Epidermal melanocyte (primary cell): Measurements from ENCODE around the gene NDUFB6.
A peak's percentile ranks its signal among the peaks of the same experiment; 100 is the strongest.
"Not testable (repeated sequence)": the region's sequence is repeated elsewhere in the genome, so short reads cannot be mapped to it uniquely, and the experiment has no call there.

ENCODE experiments used
- DNase-seq: peaks from one replicate; pipeline ENCODE4 v3.0.0; 2011; ENCODE audit warnings: low spot score; ENCODE audit not compliant: insufficient read length

The NDUFB6 gene

GRCh38 chr9:32572900-32573523, at the start of gene NDUFB6:
TSS of gene NDUFB6 (minus strand) at chr9:32573159. CDS start at chr9:32573060, 99 bp downstream.
- peak; percentile 91 for DNase-seq

DNA sequence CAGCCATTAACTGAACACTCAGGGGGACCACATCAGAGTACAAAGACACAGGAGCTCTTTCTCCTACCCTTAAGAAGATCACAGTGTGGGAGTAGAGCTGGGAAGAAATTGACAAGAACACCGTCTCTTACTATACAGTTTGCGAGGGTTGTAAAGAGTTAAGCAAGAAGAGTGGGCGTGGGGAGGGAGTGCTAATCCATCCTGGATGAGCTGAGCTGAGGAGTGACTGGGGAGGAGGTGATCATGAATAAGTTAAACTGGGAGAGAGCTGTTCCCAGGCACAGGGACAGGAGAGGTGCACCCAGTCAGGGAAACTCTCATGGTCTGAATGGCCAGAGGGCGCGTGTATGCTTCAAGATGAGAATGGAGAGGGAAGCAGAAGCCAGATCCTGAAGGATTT, 45.3 kb upstream of the NDUFB6 start:
- no peak for DNase-seq

DNA sequence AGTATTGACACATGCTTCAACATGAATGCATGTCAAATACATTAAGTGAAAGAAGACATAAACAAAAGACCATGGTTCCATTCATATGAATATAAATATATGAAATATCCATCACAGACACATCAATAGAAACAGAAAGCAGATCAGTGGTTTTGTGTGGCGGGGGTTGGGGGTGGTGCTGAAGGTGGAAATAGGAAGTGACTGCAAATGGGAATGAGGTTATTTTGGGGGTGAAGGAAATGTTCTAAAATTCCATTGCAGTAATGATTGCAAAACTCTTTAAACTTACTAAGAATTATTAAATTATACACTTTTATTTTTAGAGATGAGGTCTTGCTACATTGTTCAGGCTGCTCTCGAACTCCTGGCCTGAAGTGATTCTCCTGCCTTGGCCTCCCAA, 33.9 kb upstream of the NDUFB6 start:
- DNase-seq, result no peak

- DNase-seq, result no peak
These were observed 31.2 kb upstream of the NDUFB6 start for GRCh38 chr9:32603914-32604852.

DNA sequence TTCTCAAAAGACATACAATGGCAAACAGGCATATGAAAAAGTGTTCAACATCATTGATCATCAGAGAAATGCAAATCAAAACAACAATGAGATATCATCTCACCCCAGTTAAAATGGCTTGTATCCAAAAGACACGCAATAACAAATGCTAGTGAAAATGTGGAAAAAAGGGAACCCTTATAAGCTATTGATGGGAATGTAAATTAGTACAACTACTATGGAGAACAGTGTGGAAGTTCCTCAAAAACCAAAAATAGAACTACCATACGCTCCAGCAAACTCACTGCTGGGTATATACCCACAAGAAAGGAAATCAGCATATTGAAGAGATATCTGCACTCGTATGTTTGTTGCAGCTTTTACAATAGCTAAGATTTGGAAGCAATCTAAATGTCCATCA, 26.1 kb upstream of the NDUFB6 start:
- not testable (repeated sequence) for DNase-seq

DNA sequence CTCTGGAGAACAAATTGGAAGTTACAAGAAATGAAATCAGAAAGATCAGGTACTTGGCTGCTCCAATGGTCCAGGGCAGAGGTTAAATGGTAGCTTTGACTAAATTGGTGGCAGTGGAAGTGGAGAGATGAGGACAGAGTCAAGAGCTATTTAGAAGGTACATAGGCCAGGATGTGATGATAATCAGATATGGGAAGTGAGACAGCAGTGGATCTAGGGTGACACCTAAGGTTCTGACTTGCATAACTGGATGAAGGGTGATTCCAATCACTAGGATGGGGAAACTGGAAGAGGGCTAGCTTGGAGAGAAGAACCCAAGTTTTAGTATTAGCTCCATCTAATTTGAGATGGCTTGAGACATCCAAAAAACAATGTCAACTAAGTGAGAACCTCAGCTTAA, 24.0 kb upstream of the NDUFB6 start:
- DNase-seq, result no peak

- DNase-seq, result no peak
These were observed 23.3 kb upstream of the NDUFB6 start for GRCh38 chr9:32596096-32596865.

GRCh38 chr9:32590898-32591297, 17.9 kb upstream of the NDUFB6 start:
- no peak for DNase-seq

- no peak for DNase-seq
These were observed 17.5 kb upstream of the NDUFB6 start for GRCh38 chr9:32590476-32590875.

GRCh38 chr9:32589083-32589723, 16.2 kb upstream of the NDUFB6 start:
- DNase-seq, result peak; percentile 78

DNA sequence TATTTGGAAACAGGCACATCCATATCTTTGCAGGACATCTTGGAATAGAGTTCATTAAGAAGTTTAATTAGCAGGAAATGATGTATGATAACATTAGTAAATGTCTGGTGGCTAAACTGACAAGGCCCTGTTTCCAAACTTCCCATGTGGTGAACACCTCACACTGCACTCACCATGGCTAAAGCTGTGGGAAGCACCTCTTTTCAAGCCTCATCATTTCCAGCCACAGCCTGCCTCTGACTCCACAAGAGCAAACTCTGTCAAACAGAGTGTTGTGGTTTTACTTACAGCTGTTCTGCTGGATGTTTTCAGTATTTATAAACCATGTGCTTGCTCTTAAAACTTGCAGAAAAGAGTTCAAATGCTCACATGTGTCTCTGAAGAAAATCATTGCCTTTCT, 14.9 kb upstream of the NDUFB6 start:
- DNase-seq, result no peak

DNA sequence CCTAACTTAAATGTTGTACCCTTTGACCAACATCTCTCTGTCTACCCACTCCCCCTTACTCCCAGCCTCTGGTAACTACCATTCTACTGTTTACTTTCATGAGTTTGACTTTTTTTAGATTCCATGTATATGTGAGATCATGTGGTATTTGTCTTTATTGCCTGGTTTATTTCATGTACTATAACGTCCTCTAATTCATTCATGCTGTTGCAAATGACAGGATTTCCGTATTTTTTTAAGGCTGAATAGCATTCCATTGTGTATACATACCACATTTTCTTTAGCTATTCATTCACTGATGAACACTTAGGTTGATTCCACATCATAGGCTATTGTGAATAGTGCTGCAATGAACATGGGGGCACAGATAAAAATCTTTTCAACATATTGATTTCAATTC, 11.8 kb upstream of the NDUFB6 start:
- no peak for DNase-seq

DNA sequence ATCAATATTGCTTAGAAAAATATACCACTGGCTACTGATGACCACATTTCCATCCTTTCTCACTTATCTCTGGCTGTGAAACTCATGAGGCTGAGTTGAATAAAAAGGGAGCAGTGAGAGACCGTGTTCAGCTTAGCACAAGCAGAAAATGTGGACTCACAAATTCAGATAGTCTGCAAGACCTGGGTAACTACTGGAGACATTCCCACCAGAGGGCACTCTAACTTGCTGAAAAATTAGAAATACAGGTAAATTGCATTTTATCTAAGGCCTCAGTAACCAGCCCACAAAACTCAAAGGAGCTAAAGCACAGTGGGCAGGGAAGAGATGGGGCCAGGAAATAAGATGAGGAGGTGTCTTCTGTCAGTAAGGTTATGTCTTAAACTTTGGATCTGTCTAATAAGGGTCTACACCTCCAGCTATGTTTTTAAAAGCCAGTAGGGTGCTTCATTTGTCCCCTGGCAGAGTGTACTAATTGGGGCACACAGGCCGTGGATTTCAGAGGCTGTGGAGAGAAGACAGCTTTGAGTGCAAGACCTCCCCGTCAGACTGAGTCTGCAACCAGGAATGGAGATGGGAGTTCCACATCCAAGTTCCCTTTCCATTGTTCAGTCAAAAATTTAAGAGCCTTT, 8.7 kb upstream of the NDUFB6 start:
- no peak for DNase-seq

- DNase-seq, result no peak
These were observed 7.8 kb upstream of the NDUFB6 start for GRCh38 chr9:32580631-32581300.

GRCh38 chr9:32579706-32580331, 6.9 kb upstream of the NDUFB6 start:
- no peak for DNase-seq

DNA sequence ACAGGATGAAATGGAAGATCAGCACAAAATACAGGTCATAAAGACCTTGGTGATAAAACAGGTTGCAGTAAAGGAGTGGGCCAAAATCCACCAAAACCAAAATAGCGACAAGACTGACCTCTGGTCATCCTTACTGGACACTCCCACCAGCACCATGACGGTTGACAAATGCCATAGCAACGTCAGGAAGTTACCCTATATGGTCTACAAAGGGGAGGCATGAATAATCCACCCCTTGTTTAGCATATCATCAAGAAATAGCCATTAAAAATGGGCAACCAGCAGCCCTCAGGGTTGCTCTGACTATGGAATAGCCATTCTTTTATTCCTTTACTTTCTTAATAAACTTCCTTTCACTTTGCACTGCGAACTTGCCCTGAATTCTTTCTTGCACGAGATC, 6.0 kb upstream of the NDUFB6 start:
- DNase-seq, result no peak

DNA sequence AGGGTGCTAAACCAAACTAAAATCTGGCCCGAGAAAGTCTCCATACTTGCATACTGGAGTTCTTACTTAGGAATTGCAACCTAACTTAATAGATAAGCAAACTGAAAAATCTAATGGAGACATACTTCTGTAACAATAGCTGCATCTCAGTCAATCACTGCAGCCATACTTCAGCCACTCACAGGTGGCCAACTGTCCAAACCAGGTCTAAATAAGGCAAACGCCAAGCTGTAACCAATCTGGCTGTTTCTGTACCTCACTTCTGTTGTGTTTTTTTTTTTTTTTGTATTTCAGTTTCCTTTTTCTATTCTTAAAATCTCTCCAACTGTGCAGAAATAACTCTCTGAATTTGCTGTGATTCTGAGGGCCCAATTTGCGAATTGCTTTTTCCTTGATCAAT, 4.4 kb upstream of the NDUFB6 start:
- no peak for DNase-seq

GRCh38 chr9:32574858-32575257, 1.9 kb upstream of the NDUFB6 start:
- no peak for DNase-seq

- no peak for DNase-seq
These were observed 862 bp upstream of the NDUFB6 start for GRCh38 chr9:32573821-32574220.
